Measurements from ENCODE around the gene PDSS2. TPM values are rescaled to one million over a fixed set of nuclear protein-coding genes. Genes with fewer than 3 reads are reported as not detected.

PDSS2 gene
- total RNA-seq, 1 donor from 2014 or later, result 14.9 TPM

GRCh38 chr6:107244742-107245480 is 214.5 kb downstream of the PDSS2 start:
- TF ChIP-seq, protein P1, sequence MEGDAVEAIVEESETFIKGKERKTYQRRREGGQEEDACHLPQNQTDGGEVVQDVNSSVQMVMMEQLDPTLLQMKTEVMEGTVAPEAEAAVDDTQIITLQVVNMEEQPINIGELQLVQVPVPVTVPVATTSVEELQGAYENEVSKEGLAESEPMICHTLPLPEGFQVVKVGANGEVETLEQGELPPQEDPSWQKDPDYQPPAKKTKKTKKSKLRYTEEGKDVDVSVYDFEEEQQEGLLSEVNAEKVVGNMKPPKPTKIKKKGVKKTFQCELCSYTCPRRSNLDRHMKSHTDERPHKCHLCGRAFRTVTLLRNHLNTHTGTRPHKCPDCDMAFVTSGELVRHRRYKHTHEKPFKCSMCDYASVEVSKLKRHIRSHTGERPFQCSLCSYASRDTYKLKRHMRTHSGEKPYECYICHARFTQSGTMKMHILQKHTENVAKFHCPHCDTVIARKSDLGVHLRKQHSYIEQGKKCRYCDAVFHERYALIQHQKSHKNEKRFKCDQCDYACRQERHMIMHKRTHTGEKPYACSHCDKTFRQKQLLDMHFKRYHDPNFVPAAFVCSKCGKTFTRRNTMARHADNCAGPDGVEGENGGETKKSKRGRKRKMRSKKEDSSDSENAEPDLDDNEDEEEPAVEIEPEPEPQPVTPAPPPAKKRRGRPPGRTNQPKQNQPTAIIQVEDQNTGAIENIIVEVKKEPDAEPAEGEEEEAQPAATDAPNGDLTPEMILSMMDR (IDR thresholded peaks at IDR 0.05), result no peak
- TF ChIP-seq EZH2 (IDR thresholded peaks at IDR 0.05), result no peak
- TF ChIP-seq EZH2phosphoT487 (IDR thresholded peaks at IDR 0.05), result no peak
- Histone ChIP-seq H3K27me3 (no peaks in the 10 kb centered on the region), H3K79me2 (ENCODE audit: low read depth) (no peaks in the 10 kb centered on the region), H3F3A (ENCODE audit: low read depth) (no peaks in the 10 kb centered on the region), H3K4me1 (peaks cover 4% of the 10 kb centered on the region), H4K20me1 (ENCODE audit: low read depth) (no peaks in the 10 kb centered on the region), H3K9ac (no peak overlapping the region), H3K36me3 (no peaks in the 10 kb centered on the region), H3K27ac (no peak overlapping the region), H3K9me3 (ENCODE audit: low read depth) (no peaks in the 10 kb centered on the region), H2AFZ (replicated peaks) (no peak overlapping the region), H3K4me3 (no peak overlapping the region), H3K4me2 (no peak overlapping the region)
- no peaks in the 10 kb centered on the region for H3K27me3 Mint-ChIP-seq (ENCODE audit: insufficient read depth, low read depth)
- no peak overlapping the region for H3K27ac Mint-ChIP-seq
- no peak for DNase-seq (ENCODE audit: low spot score)
- H3K9me3 Mint-ChIP-seq, result no peaks in the 10 kb centered on the region
- H3K36me3 Mint-ChIP-seq, result peaks cover 6% of the 10 kb centered on the region
- H3K4me3 Mint-ChIP-seq, result no peak overlapping the region
- no peaks in the 10 kb centered on the region for H3K4me1 Mint-ChIP-seq

DNA sequence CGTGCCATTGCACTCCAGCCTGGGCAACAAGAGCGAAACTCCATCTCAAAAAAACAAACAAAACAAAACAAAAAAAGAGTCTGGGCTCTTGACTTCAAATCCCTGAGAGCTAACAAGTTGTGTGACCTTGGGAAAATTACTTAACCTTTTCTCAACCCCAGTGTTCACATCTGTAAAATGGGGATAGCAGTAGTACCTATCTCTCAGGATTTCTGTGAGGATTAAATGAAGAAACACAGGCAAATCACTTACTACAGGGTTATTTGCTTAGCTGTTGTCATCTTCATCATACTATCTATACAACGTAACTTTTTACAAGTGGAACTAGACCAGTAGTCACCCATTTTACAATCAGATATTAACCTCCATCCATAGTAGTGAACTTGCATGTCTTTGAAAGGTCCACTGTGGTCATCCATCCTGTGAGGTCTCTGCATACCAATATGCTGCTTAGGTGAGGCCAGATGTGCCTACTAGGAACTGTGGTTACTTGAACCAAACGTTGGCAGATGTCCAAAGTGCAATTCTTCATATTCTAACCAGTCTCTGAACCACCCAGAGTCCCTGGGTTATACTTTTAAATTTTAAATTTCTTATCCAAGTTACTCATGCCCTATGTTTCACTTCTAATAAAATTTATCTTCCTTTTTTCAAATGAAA is 215.2 kb downstream of the PDSS2 start:
- H3K36me3 ChIP-seq, result no peaks in the 10 kb centered on the region
- no peaks in the 10 kb centered on the region for H3K9me3 ChIP-seq (ENCODE audit: low read depth)
- no peaks in the 10 kb centered on the region for H3K27me3 ChIP-seq
- H4K20me1 ChIP-seq (ENCODE audit: low read depth), result no peaks in the 10 kb centered on the region
- H2AFZ ChIP-seq (replicated peaks), result no peak overlapping the region
- no peak overlapping the region for H3K9ac ChIP-seq
- Mint-ChIP-seq H3K27ac (no peak overlapping the region), H3K4me3 (no peak overlapping the region), H3K27me3 (ENCODE audit: insufficient read depth, low read depth) (no peaks in the 10 kb centered on the region), H3K9me3 (no peaks in the 10 kb centered on the region), H3K36me3 (peaks cover 6% of the 10 kb centered on the region), H3K4me1 (no peaks in the 10 kb centered on the region)
- H3K4me3 ChIP-seq, result no peak overlapping the region
- no peak overlapping the region for H3K4me2 ChIP-seq
- H3K79me2 ChIP-seq (ENCODE audit: low read depth), result no peaks in the 10 kb centered on the region
- H3K4me1 ChIP-seq, result peaks cover 4% of the 10 kb centered on the region
- H3F3A ChIP-seq (ENCODE audit: low read depth), result no peaks in the 10 kb centered on the region
- no peak overlapping the region for H3K27ac ChIP-seq
- TF ChIP-seq EZH2 (IDR thresholded peaks at IDR 0.05), result no peak
- TF ChIP-seq, protein P1 (IDR thresholded peaks at IDR 0.05), result no peak
- no peak for TF ChIP-seq EZH2phosphoT487 (IDR thresholded peaks at IDR 0.05)
- DNase-seq (ENCODE audit: low spot score), result no peak

DNA sequence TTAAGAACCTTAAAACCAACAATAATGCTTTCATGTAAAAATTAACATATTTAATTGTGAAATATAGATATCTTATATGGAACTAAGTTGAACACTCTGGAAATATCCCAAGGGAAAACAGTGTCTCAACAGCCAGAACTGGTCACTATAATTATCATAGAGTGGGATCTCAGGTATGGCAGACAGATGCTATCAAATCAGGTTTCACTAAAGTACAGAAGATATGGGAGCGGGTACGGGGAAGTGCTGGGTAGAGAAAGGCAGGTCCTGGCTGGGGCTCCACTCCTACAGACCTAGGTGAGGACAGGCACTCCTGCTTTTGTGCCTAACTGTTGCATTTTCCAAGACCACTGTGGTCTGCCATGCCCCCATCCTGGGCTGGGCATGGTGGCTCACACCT is 215.9 kb downstream of the PDSS2 start:
- H3F3A ChIP-seq (ENCODE audit: low read depth), result no peaks in the 10 kb centered on the region
- Mint-ChIP-seq H3K27me3 (ENCODE audit: insufficient read depth, low read depth) (no peaks in the 10 kb centered on the region), H3K27ac (no peak overlapping the region), H3K36me3 (peaks cover 6% of the 10 kb centered on the region), H3K9me3 (no peaks in the 10 kb centered on the region), H3K4me3 (no peak overlapping the region), H3K4me1 (no peaks in the 10 kb centered on the region)
- no peak overlapping the region for H3K9ac ChIP-seq
- H3K36me3 ChIP-seq, result no peaks in the 10 kb centered on the region
- no peak overlapping the region for H3K4me3 ChIP-seq
- no peak for DNase-seq (ENCODE audit: low spot score)
- no peaks in the 10 kb centered on the region for H3K79me2 ChIP-seq (ENCODE audit: low read depth)
- H2AFZ ChIP-seq (replicated peaks), result no peak overlapping the region
- no peak overlapping the region for H3K4me2 ChIP-seq
- TF ChIP-seq, protein P1 (IDR thresholded peaks at IDR 0.05), result no peak
- TF ChIP-seq EZH2phosphoT487 (IDR thresholded peaks at IDR 0.05) (no peak), EZH2 (IDR thresholded peaks at IDR 0.05) (no peak)
- peaks cover 1% of the 10 kb centered on the region for H3K4me1 ChIP-seq
- no peaks in the 10 kb centered on the region for H4K20me1 ChIP-seq (ENCODE audit: low read depth)
- no peaks in the 10 kb centered on the region for H3K9me3 ChIP-seq (ENCODE audit: low read depth)
- no peaks in the 10 kb centered on the region for H3K27me3 ChIP-seq
- no peak overlapping the region for H3K27ac ChIP-seq
